Activated B cell treated with CpG ODN at 0.5 μM for 24 hours (primary cell): Measurements from ENCODE around the gene GPR137. TPM values are rescaled to one million over a fixed set of nuclear protein-coding genes. Genes with fewer than 3 reads are reported as not detected.

ENCODE experiments used
- ATAC-seq: fragments of 200-7000 bp; cut with Tn5 transposase; one replicate; pipeline ENCODE4 v1.10.0; 2021; ENCODE audit warnings: low read depth, mild to moderate bottlenecking, moderate library complexity
- CTCF ChIA-PET: fragments of 350-600 bp; sonication (Branson Sonifier 250); formaldehyde crosslinking; loops from one replicate; lab custom pipeline; 2021; ENCODE audit warnings: antibody characterized with exemption; lab: Charles Lee
- POLR2A ChIA-PET: fragments of 350-600 bp; sonication (Branson Sonifier 250); formaldehyde crosslinking; loops from one replicate; lab custom pipeline; 2021; ENCODE audit warnings: antibody characterized with exemption; lab: Charles Lee
- DNase-seq: peaks from one replicate; pipeline ENCODE4 v3.0.0; 2022
- H3K27ac Mint-ChIP-seq: one replicate; pipeline ENCODE4 v1.8.0; 2020; ENCODE audit warnings: mixed read lengths
- H3K27me3 Mint-ChIP-seq: one replicate; pipeline ENCODE4 v1.8.0; 2021; ENCODE audit warnings: mixed read lengths
- H3K36me3 Mint-ChIP-seq: one replicate; pipeline ENCODE4 v1.8.0; 2021; ENCODE audit warnings: low read depth, mixed read lengths
- H3K4me1 Mint-ChIP-seq: one replicate; pipeline ENCODE4 v1.8.0; 2021; ENCODE audit warnings: mixed read lengths
- H3K4me3 Mint-ChIP-seq: one replicate; pipeline ENCODE4 v1.8.0; 2020; ENCODE audit warnings: mild to moderate bottlenecking, mixed read lengths
- H3K9me3 Mint-ChIP-seq: one replicate; pipeline ENCODE4 v1.8.0; 2020; ENCODE audit warnings: mixed read lengths
- CTCF ChIP-seq: fragments of 200-600 bp; IDR thresholded peaks from one replicate; pipeline ENCODE4 v1.8.0; 2022; ENCODE audit warnings: antibody characterized with exemption, mild to moderate bottlenecking
- intact Hi-C: fragments of 100-400 bp; cut with micrococcal nuclease; formaldehyde crosslinking; loops from one replicate; pipeline ENCODE4 v1.15.1; 2024
- total RNA-seq: library from RNA; stranded (reverse); gene quantifications from 2 replicates; pipeline ENCODE4 v1.2.3, GENCODE V29; 2022

The GPR137 gene
- total RNA-seq, 1 donor from 2014 or later: 53.1 TPM

GRCh38 chr11:64291752-64292459, 6.3 kb downstream of the GPR137 start:
- no peak for DNase-seq
- Mint-ChIP-seq H3K36me3 (no peaks in the 10 kb centered on the region), H3K4me1 (peaks cover 7% of the 10 kb centered on the region), H3K27me3 (peaks cover 40% of the 10 kb centered on the region), H3K4me3 (peak overlapping the region; percentile 59), H3K9me3 (no peaks in the 10 kb centered on the region), H3K27ac (no peak overlapping the region)
- intact Hi-C loops: no loop called here
- ChIA-PET CTCF (interaction anchor here (0.8 to 1.0 kb wide), 2 partner anchors 9 kb away, joined by 3 to 4 read pairs; partner anchors contain the start of gene CATSPERZ), POLR2A (interaction anchor here (0.5 to 1.5 kb wide), 2 partner anchors 50 to 65 kb away, joined by 3 read pairs; no protein-coding TSS in a partner anchor)
- TF ChIP-seq CTCF: no peak
- peak; percentile 55 for ATAC-seq

- no peak overlapping the region for H3K27ac Mint-ChIP-seq
- H3K36me3 Mint-ChIP-seq: no peaks in the 10 kb centered on the region
- H3K27me3 Mint-ChIP-seq: peaks cover 47% of the 10 kb centered on the region
- TF ChIP-seq CTCF: no peak
- ChIA-PET CTCF (interaction anchor here (0.8 to 2.3 kb wide), 4 partner anchors 8 to 88 kb away, joined by 3 to 7 read pairs (median 4); partner anchors contain the start of gene CATSPERZ), POLR2A (interaction anchor here (0.5 to 1.5 kb wide), 3 partner anchors 26 to 64 kb away, joined by 3 read pairs; no protein-coding TSS in a partner anchor)
- no peaks in the 10 kb centered on the region for H3K9me3 Mint-ChIP-seq
- peaks cover 10% of the 10 kb centered on the region for H3K4me1 Mint-ChIP-seq
- intact Hi-C loops: no loop called here
- peak; percentile 34 for ATAC-seq
- H3K4me3 Mint-ChIP-seq: peak overlapping the region; percentile 59
- no peak for DNase-seq
Measured at GRCh38 chr11:64292460-64293254, 7.0 kb downstream of the GPR137 start.

- ATAC-seq (no peak), DNase-seq (no peak)
- no peak overlapping the region for H3K4me3 Mint-ChIP-seq
- H3K4me1 Mint-ChIP-seq: peaks cover 16% of the 10 kb centered on the region
- peaks cover 57% of the 10 kb centered on the region for H3K27me3 Mint-ChIP-seq
- H3K36me3 Mint-ChIP-seq: no peaks in the 10 kb centered on the region
- no peak for TF ChIP-seq CTCF
- ChIA-PET CTCF (interaction anchor here (2.3 kb wide), 1 partner anchor 90 kb away, joined by 7 read pairs; no protein-coding TSS in a partner anchor), POLR2A (interaction anchor here (0.7 kb wide), 1 partner anchor 46 kb away, joined by 7 read pairs; no protein-coding TSS in a partner anchor)
- intact Hi-C loops: no loop called here
- no peaks in the 10 kb centered on the region for H3K9me3 Mint-ChIP-seq
- no peak overlapping the region for H3K27ac Mint-ChIP-seq
Measured at GRCh38 chr11:64294774-64295173, 9.1 kb downstream of the GPR137 start.

GRCh38 chr11:64295760-64296159, 10.1 kb downstream of the GPR137 start:
- Mint-ChIP-seq H3K9me3 (no peaks in the 10 kb centered on the region), H3K4me3 (no peak overlapping the region), H3K4me1 (peaks cover 23% of the 10 kb centered on the region), H3K27me3 (peaks cover 57% of the 10 kb centered on the region), H3K27ac (no peak overlapping the region), H3K36me3 (no peaks in the 10 kb centered on the region)
- intact Hi-C loops: no loop called here
- ATAC-seq (no peak), DNase-seq (no peak)
- ChIA-PET CTCF (no interaction called here), POLR2A (no interaction called here)
- no peak for TF ChIP-seq CTCF

GRCh38 chr11:64296236-64296635, 10.6 kb downstream of the GPR137 start:
- peaks cover 25% of the 10 kb centered on the region for H3K4me1 Mint-ChIP-seq
- no peaks in the 10 kb centered on the region for H3K9me3 Mint-ChIP-seq
- ChIA-PET CTCF (no interaction called here), POLR2A (no interaction called here)
- H3K27me3 Mint-ChIP-seq: peaks cover 58% of the 10 kb centered on the region
- no peak overlapping the region for H3K4me3 Mint-ChIP-seq
- intact Hi-C loops: no loop called here
- ATAC-seq: no peak
- H3K36me3 Mint-ChIP-seq: no peaks in the 10 kb centered on the region
- no peak for DNase-seq
- H3K27ac Mint-ChIP-seq: no peak overlapping the region
- TF ChIP-seq CTCF: no peak
